IPS DF 4.7 (cell line): ENCODE data around the gene MTHFS.

Source experiments
- DNase-seq: peaks from one replicate; pipeline ENCODE4 v3.0.0-alpha.2; 2013; ENCODE audit warnings: low spot score; ENCODE audit errors: extremely low read depth

The MTHFS gene

DNA sequence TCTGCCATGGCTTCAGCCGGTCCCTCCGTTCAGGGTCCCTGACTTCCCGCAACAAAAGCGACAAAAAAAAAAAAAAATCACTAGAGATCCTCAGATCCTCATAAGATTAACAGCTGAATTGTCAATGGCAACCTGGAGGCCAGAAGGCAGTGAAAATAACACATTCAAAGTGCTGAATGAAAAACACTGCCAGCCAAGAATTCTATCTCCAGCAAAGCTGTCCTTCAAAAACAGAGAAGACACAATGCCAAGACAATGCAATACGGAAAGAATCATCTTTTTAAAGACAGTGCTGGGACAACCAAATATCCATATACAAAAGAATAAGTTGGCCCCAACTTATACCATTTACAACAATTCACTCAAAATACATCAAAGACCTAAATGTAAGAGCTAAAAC, 21.6 kb downstream of the MTHFS start:
- no peak for DNase-seq

GRCh38 chr15:79874242-79874641, 22.6 kb downstream of the MTHFS start:
- no peak for DNase-seq

DNA sequence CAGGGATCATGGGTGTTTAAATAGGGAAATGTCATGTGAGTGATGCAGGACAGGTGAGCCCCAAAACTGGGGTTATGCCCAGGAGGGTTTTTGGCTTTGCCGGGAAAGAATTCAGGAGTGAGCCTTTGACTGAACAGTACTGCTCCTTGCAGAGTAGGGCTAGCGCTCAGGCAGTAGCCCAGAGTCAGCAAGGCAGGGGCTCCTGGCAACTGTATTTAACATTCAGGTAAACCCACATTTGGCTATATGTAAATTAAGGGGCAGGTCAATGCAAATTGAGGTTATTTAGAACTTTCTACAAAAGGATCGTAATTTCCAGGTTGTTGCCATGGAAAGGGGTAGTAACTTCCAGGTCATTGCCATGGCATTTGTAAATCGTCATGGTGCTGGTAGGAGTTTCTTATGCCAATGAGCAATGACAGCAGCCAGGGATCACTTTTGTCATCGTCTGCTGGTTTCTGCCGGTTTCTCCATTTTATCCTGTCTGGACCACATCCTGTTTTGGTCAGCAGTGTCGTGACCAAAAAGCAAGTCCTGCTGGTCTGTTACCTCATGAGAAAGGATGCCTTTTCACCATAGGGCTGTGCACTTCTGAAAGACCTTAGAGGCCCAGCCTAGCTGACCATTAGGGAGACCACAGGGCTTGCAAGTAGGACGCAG, 24.3 kb downstream of the MTHFS start:
- no peak for DNase-seq

- DNase-seq, result no peak
Observed at GRCh38 chr15:79868554-79868953, 28.3 kb downstream of the MTHFS start.

DNA sequence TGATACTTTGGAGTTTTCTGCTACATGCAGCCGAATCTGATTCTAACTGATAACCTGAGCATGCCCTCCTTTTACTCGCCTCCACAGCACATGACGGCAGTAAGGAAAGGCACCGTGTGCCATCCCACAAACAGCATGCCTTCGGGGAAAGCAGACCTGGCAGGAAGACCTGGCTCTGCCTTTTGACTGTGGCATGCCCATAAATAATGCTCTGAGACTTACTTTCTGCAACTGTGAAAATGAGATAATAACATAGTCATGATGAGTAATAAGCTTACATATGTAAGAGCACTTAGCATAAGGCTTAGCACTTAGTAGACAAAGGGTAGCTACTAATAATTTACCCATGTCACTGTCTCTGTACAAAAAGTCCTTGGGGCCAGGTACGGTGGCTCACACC, 32.9 kb downstream of the MTHFS start:
- DNase-seq, result no peak

DNA sequence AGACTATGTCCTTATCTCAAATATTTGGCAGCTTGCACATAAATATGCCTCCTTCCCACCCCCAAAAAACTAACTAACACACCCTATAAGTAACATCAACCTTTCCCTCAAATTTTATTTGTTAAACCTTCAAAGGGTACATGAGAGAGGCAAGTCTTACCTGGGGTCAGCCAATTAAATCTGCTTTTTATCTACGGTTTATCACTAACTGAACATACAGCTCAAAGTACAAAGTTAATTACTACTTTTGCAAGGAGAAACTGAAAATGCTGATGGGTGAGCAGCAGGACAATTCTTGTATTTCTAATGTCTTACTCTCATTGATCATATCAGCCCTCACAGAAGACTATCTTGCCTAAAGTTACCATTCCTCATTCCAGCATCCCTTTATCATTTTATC, 34.6 kb downstream of the MTHFS start:
- no peak for DNase-seq

DNA sequence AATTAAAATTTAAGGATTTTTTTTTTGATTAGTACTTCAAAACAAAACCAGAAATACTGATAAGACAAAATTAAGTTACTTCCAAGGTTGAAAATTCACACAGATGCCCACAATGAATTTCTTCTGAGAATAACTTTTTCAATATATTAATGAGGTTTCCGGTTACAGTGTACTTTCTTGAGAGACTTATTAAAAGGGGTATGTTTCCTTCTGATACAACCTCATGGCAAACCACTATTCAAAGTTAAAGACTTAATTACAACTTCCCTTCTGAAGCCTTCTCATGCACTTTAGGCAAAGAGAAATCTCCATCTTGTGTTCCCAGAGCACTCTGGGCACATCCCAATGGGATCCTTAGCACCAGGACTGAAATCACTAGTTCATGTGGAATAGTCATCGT, 36.2 kb downstream of the MTHFS start:
- DNase-seq, result no peak

DNA sequence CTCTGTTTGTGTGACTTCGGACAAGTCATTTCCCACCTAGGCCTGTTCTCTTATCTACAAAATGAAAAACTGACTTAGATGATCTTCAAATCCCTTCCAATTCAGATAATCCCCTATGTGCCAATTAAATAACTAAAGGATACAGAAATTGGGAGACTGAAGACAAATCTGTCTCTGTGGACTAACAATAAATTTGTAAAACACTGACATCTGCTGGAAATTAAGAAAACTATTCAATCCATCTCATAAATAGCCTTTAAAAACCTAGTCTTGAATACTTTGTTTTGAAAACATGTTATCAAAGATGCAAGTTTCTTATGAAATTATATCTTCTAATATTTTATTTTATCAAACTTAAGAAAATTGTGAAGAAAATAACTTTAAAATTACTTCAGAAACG, 38.3 kb downstream of the MTHFS start:
- DNase-seq, result no peak

DNA sequence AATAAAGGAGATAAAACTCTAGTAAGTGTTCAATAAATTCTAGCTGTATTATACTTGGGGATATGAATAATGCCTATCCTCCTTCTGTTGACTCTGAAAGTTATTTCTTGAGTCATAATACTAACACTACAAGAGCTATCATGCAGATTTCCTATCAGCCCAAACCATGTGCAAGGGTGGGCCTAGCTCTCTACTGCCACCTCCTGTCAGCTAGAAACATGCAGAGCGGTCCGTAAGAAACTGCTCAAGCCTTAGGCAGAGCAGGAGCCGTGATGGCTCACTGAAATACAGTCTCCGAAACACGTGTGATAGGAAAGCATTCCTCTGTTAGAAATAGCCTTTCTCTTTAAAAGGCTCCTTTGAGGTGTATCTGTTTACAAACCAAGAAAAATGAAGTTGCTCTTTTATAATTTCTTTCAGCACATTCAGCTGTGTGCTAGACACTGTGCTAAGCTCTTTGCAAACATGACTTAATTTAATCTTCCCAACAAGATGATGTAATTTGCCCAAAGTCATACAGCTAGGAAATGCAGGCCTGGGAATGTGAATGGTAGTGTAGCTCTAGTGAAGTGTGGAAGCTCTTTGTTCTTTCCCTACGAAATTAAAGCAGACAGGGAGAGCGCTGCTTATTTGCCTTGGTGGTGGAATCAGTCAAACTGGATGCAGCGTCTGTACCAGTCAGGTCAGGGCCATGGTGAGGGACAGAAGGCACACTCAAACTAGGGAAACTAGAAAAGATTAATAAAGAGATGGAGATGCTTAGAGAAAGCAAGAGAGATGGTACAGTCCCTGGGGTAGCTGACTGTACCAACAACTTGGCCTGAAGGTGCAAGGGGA, 43.1 kb downstream of the MTHFS start:
- peak; percentile 49 for DNase-seq

GRCh38 chr15:79849789-79850188, 47.0 kb downstream of the MTHFS start:
- peak; percentile 30 for DNase-seq

DNA sequence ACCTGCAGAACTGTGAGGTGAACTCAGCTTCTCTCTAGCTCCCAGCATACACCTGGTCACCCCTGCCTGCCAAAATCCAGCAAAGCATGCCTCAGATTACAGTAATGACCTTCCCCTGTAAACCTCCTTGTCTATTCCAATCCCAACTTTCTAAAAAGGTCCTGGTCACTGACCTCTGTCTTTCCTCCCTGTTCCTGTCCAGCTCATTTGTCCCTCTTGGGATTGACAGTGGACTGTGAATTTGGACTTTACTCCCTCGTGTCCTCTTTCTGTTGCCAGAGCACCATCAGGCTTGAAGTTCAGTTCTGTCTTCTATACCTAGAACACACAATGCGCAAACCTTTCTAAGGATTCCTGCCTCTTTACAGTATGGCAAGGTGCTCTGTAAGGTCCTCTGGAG, 50.3 kb downstream of the MTHFS start:
- DNase-seq, result no peak

GRCh38 chr15:79844221-79844620, 52.6 kb downstream of the MTHFS start:
- no peak for DNase-seq

DNA sequence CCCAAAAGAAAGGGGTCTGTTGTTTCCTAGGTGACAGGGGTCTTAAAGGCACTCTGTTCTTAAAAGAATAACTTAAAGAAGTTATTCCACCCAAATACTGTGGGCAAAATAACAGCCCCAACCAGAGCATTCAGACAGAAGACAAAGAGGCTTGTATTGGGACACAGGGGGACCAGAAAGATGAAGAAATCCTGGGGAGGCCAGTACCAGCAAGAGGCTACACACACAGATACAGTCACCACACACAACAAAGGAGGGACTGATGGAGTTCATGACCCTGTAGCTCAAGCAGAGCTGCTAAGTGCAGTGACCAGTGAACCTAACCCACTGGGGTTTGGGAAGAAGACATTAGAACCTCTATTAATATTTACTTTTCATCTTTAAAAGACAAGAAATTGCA, 59.0 kb downstream of the MTHFS start:
- DNase-seq, result no peak

DNA sequence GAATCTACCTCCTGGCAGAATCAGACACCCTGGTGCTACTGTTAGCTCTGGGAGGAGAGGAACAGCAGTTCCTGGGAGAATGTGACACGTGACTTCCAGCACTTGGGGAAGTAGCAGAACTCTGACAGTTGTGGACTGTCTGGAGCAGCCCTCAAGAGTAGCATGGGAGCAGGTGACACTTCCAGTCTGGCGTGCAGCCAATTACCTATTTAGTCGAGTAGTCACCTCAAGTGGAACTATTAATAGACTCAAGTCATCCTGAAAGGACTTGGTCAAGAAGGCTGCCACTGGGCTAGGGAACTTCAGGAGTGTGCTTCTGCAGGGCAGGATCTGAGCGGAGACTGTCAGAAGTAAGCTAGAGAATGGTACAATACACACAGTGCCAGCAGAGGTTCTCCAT, 62.3 kb downstream of the MTHFS start:
- no peak for DNase-seq

GRCh38 chr15:79832367-79833120, 64.3 kb downstream of the MTHFS start:
- DNase-seq, result no peak

- no peak for DNase-seq
Observed at GRCh38 chr15:79831604-79832003, 65.2 kb downstream of the MTHFS start.

DNA sequence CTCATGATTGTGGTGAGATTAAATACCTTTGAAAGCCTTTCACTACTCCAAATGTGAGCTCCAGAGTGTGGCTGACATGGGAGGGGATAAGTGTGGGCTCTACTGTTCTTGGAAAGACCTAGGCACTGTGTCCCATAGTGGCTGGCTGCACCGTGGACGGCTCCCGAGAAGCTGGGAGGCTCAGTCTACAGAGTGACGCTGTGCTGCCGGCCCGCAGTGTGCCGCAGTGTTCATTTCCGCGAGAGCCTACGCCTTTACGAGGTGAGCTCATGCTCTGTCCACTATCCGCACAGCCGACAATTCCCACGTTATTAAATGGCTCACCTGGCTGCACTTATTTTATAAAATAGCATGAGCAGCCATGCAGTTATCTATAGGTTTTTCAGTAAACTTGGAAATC, 66.9 kb downstream of the MTHFS start:
- DNase-seq, result no peak

- DNase-seq, result no peak
Observed at GRCh38 chr15:79828447-79828846, 68.4 kb downstream of the MTHFS start.

DNA sequence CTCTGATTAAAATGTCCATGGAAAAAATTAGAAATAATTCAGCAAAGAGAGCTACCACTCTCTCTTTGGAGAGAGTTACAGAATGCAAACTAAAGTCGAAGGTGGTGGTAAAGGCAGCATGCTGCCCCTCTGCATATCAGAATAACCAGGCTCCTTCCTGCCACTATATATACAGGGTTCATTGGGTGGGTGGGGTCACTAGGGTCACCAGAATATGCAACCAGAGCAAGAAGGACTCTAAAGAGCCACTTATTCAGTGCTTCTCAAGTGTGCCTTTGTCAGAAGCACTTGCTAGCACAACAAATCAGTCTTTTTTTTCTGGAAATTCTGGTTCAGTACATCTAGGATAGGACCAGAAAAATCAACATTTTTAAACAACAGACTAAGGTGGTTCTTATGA, 70.0 kb downstream of the MTHFS start:
- DNase-seq, result no peak

DNA sequence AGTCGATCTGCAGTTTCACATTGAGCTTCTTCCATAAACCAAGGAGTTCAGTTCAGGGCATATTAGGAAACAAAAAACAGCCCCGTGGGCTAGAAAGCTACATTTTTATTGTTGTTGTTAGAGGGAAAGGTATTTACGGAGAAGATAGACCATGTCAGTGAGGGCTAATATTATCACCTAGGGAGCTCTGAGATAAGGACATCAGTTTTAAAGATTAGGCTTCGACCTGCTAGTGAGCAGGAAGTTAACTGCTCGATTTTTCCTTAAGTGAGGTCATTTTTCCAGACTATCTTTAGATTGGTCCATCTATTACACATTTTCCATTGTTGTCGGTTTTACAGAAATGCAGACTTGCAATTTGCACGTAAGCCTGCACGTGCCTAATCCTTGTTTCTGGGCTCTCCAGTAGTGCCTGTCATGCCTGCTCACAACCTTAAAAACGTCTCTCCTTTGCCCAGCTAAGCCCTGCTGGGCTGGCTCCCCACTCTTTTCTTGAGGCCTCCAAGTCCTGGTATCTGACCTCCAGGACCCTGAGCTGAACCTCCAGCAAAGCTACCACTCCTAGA, 72.6 kb downstream of the MTHFS start:
- DNase-seq, result no peak

DNA sequence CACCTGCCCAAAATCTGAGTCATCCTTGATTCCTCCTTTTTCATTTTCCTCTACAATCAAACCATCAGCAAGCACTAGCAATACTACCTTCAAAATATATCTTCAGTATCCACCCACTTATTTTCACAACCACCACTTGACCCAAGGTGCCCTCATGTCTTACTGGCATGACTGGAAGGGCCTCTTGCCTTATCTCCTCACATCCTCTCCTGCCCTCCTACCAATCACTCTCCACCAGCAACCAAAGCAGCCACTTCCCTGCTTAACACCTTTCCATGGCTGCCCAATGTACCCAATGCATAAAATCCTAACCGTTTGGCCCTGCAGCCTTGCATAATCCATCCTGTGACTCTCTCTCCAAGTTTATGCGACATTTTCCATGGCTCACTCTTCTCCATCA, 76.0 kb downstream of the MTHFS start:
- DNase-seq, result no peak

DNA sequence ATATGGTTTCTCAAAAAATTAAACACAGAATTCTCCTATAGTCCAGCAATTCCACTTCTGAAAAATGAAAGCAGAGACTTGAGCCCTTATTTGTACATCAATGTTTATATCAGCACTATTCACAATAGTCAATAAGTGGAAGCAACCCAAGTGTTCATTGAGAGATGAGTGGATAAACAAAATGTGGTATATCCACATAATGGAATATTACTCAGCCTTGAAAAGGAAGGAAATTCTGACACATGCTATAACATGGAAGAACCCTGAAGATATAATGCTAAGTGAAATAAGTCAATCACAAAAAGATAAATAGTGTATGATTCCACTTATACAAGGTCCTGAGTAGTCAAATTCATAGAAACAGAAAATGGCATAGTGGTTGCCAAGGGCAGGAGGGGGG, 76.6 kb downstream of the MTHFS start:
- DNase-seq, result no peak
